Activated T-cell treated with anti-CD3 and anti-CD28 coated beads for 4 hours (primary cell): ENCODE results near the gene SSC4D.
"Not testable (repeated sequence)": the region's sequence is repeated elsewhere in the genome, so short reads cannot be mapped to it uniquely, and the experiment has no call there.

Source experiments
- DNase-seq: peaks from one replicate; pipeline ENCODE4 v3.0.0-alpha.2; 2020

SSC4D gene

GRCh38 chr7:76409537-76409936 lies at the start of gene SSC4D:
Gene SSC4D (minus strand): TSS chr7:76409697. CDS start chr7:76404439, 5,258 bp downstream.
- DNase-seq: no peak

- not testable (repeated sequence) for DNase-seq
These were observed 49.0 kb upstream of the SSC4D start for GRCh38 chr7:76458504-76458903.

- not testable (repeated sequence) for DNase-seq
These were observed 47.5 kb upstream of the SSC4D start for GRCh38 chr7:76457017-76457416.

- DNase-seq: not testable (repeated sequence)
These were observed 36.1 kb upstream of the SSC4D start for GRCh38 chr7:76445577-76446008.

GRCh38 chr7:76443846-76444245 lies 34.3 kb upstream of the SSC4D start:
- DNase-seq: not testable (repeated sequence)

GRCh38 chr7:76442664-76443446 lies 33.4 kb upstream of the SSC4D start:
- not testable (repeated sequence) for DNase-seq

- DNase-seq: not testable (repeated sequence)
These were observed 32.3 kb upstream of the SSC4D start for GRCh38 chr7:76441792-76442191.

GRCh38 chr7:76440404-76440803 lies 30.9 kb upstream of the SSC4D start:
- not testable (repeated sequence) for DNase-seq

GRCh38 chr7:76439120-76439888 lies 29.8 kb upstream of the SSC4D start:
- not testable (repeated sequence) for DNase-seq

GRCh38 chr7:76437873-76438272 lies 28.4 kb upstream of the SSC4D start:
- peak; percentile 33 for DNase-seq

- DNase-seq: no peak
These were observed 21.3 kb upstream of the SSC4D start for GRCh38 chr7:76430836-76431235.

GRCh38 chr7:76430211-76430610 lies 20.7 kb upstream of the SSC4D start:
- DNase-seq: no peak

GRCh38 chr7:76428868-76429805 lies 19.6 kb upstream of the SSC4D start:
- DNase-seq: no peak

GRCh38 chr7:76428149-76428823 lies 18.8 kb upstream of the SSC4D start:
- no peak for DNase-seq

- no peak for DNase-seq
These were observed 18.1 kb upstream of the SSC4D start for GRCh38 chr7:76427635-76428034.

- no peak for DNase-seq
These were observed 16.7 kb upstream of the SSC4D start for GRCh38 chr7:76426246-76426645.

- not testable (repeated sequence) for DNase-seq
These were observed 16.1 kb upstream of the SSC4D start for GRCh38 chr7:76425558-76425957.

GRCh38 chr7:76425156-76425555 lies 15.7 kb upstream of the SSC4D start:
- DNase-seq: no peak

- DNase-seq: no peak
These were observed 15.1 kb upstream of the SSC4D start, which contains the start of gene ZP3 for GRCh38 chr7:76424413-76425111. Gene ZP3 (plus strand): TSS chr7:76424950. CDS start chr7:76424965, 15 bp downstream.

GRCh38 chr7:76423666-76424412 lies 14.3 kb upstream of the SSC4D start:
- no peak for DNase-seq

- DNase-seq: not testable (repeated sequence)
These were observed 11.6 kb upstream of the SSC4D start for GRCh38 chr7:76421097-76421496.
